ENCODE measurements around the gene MME. TPM values are rescaled to one million over a fixed set of nuclear protein-coding genes. Genes with fewer than 3 reads are reported as not detected.

MME gene
- total and polyA plus RNA-seq, 4 donors = 4.1 to 20.7 (median 9.5) TPM

GRCh38 chr3:155078711-155079467 lies 1.2 kb upstream of the MME start:
- TF ChIP-seq, protein P1, sequence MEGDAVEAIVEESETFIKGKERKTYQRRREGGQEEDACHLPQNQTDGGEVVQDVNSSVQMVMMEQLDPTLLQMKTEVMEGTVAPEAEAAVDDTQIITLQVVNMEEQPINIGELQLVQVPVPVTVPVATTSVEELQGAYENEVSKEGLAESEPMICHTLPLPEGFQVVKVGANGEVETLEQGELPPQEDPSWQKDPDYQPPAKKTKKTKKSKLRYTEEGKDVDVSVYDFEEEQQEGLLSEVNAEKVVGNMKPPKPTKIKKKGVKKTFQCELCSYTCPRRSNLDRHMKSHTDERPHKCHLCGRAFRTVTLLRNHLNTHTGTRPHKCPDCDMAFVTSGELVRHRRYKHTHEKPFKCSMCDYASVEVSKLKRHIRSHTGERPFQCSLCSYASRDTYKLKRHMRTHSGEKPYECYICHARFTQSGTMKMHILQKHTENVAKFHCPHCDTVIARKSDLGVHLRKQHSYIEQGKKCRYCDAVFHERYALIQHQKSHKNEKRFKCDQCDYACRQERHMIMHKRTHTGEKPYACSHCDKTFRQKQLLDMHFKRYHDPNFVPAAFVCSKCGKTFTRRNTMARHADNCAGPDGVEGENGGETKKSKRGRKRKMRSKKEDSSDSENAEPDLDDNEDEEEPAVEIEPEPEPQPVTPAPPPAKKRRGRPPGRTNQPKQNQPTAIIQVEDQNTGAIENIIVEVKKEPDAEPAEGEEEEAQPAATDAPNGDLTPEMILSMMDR (IDR thresholded peaks at IDR 0.05; ENCODE audit: low read depth, low read length, missing input control) = no peak
- no peak for TF ChIP-seq SP1 (IDR thresholded peaks at IDR 0.05)
- no peak for TF ChIP-seq ATF3 (IDR thresholded peaks at IDR 0.05)
- no peak for TF ChIP-seq EGR1 (IDR thresholded peaks at IDR 0.05; ENCODE audit: low read depth in 2 of 2)
- TF ChIP-seq RXRA (IDR thresholded peaks at IDR 0.05) = no peak
- TF ChIP-seq TAF1 (conservative IDR thresholded peaks at IDR 0.05) = no peak
- no peak for TF ChIP-seq GABPA (IDR thresholded peaks at IDR 0.05 in 1 of 2, conservative IDR thresholded peaks at IDR 0.05 in 1 of 2)
- TF ChIP-seq REST (IDR thresholded peaks at IDR 0.05) = no peak
- TF ChIP-seq NR2F2 (IDR thresholded peaks at IDR 0.05) = no peak
- TF ChIP-seq FOXA1 (IDR thresholded peaks at IDR 0.05) = no peak
- no peak for TF ChIP-seq HNF4A (conservative IDR thresholded peaks at IDR 0.05)
- TF ChIP-seq YY1 (IDR thresholded peaks at IDR 0.05) = no peak
- TF ChIP-seq HNF4G (IDR thresholded peaks at IDR 0.05) = no peak
- TF ChIP-seq RAD21 (IDR thresholded peaks at IDR 0.05) = no peak
- TF ChIP-seq JUND (IDR thresholded peaks at IDR 0.05) = no peak
- TF ChIP-seq MAX (IDR thresholded peaks at IDR 0.05) = no peak
- TF ChIP-seq, protein P2, sequence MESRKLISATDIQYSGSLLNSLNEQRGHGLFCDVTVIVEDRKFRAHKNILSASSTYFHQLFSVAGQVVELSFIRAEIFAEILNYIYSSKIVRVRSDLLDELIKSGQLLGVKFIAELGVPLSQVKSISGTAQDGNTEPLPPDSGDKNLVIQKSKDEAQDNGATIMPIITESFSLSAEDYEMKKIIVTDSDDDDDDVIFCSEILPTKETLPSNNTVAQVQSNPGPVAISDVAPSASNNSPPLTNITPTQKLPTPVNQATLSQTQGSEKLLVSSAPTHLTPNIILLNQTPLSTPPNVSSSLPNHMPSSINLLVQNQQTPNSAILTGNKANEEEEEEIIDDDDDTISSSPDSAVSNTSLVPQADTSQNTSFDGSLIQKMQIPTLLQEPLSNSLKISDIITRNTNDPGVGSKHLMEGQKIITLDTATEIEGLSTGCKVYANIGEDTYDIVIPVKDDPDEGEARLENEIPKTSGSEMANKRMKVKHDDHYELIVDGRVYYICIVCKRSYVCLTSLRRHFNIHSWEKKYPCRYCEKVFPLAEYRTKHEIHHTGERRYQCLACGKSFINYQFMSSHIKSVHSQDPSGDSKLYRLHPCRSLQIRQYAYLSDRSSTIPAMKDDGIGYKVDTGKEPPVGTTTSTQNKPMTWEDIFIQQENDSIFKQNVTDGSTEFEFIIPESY (IDR thresholded peaks at IDR 0.05) = no peak
- TF ChIP-seq FOXA2 (IDR thresholded peaks at IDR 0.05) = no peak
- Histone ChIP-seq H3K27me3 (ENCODE audit: control insufficient read depth in 4 of 4, insufficient read depth in 4 of 4, low read length in 3 of 4) (no peaks in the 10 kb centered on the region), H3K36me3 (ENCODE audit: control insufficient read depth in 4 of 4, insufficient read depth in 3 of 4, low read depth in 1 of 4, low read length in 3 of 4) (no peaks in the 10 kb centered on the region), H3K4me1 (ENCODE audit: control insufficient read depth in 4 of 4, insufficient read depth in 4 of 4, low read length in 3 of 4) (peaks cover 4 to 36% (median 26%) of the 10 kb centered on the region in 4 donors), H3K4me3 (ENCODE audit: low read depth in 1 of 3, low read length in 3 of 3) (peak overlapping the region in 1 of 3 donors; percentile 87), H3K9me3 (ENCODE audit: control insufficient read depth in 4 of 4, low read length in 3 of 4) (peaks cover 0 to 2% (median 0%) of the 10 kb centered on the region in 4 donors), H3K9ac (ENCODE audit: low read depth in 1 of 2, low read length in 2 of 2) (no peak overlapping the region), H3K27ac (ENCODE audit: low read depth in 1 of 2, low read length in 2 of 2) (no peak overlapping the region)
- DNase-seq (ENCODE audit: low spot score) = no peak
- WGBS = 20% methylated on average over 18 of the region's 18 CpGs

Data from liver (tissue), 9 donors.